NCI-H748 treated with DMSO at 0.1 percent for 48 hours (cell line): ENCODE measurements around the gene CACNA2D4.

Source experiments
- DNase-seq: peaks from one replicate; lab custom pipeline; 2025; lab: John Stamatoyannopoulos, UW

Gene CACNA2D4

DNA sequence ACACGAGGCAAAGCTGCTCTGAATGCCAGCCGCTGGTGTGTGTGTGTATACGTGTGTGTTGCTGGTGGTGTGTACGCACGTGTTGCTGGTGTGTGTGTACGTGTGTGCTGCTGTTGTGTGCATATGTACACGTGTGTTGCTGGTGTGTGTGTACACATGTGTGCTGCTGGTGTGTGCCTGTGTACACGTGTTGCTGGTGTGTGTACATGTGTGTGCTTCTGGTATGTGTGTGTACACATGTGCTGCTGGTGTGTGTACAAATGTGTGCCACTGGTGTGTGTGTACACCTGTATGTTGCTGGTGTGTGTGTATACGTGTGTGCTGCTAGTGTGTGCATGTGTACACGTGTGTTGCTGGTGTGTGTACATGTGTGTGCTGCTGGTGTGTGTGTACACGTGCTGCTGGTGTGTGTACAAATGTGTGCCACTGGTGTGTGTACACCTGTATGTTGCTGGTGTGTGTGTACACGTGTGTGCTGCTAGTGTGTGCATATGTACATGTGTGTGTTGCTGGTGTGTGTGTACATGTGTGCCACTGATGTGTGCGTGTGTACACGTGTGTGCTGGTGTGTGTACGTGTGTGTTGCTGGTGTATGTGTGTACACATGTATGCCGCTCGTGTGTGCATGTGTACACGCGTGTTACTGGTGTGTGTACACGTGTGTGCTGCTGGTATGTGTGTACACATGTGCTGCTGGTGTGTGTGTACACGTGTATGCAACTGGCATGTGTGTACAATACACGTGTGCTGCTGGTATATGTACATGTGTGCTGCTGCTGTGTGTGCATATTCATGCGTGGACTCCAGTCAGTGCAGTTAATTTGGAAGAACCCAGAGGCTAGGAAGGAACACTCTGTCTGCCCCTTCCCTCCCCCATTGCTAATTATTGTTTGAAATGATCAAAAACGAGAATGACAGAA lies 47.2 kb downstream of the CACNA2D4 start:
- no peak for DNase-seq

DNA sequence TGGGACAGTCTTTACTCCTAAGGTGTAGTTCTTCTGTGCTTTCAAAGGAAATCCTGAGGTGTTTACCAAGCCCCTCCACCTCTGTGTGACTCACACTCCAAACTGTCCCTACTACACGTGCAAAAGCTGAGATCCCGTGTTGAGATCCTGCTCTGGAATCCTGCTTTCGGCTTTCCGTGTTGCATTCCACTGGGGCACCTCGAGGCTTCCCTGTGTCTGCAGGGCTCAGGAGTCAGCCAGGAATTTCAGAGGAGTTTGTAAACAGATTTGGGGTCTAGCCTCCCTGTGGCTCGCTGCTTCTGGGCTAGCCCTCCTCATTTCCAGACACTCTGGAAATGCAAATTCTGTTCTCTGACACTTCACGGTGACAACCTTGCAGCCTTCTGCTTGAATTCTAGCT lies 48.4 kb downstream of the CACNA2D4 start:
- DNase-seq, result no peak

DNA sequence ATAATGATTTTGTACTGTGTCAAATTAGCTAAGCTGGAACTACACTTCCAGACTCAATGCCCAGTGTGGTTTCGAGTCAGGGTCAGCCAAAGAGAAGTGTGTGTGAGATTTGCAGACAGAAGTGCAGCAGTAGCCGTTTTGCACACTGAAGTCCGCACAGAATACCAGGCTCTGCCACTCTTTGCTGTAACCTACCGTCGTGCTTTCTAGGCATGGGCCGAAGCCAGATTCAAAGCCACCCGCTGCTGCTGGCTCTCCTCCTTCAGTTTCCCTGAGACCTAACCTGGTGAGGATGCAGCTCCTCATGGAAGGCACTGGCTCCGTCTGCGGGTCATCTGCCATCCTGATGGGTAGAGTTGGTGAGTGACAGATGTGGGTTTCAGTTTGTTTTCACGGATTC lies 49.3 kb downstream of the CACNA2D4 start:
- DNase-seq, result no peak

DNA sequence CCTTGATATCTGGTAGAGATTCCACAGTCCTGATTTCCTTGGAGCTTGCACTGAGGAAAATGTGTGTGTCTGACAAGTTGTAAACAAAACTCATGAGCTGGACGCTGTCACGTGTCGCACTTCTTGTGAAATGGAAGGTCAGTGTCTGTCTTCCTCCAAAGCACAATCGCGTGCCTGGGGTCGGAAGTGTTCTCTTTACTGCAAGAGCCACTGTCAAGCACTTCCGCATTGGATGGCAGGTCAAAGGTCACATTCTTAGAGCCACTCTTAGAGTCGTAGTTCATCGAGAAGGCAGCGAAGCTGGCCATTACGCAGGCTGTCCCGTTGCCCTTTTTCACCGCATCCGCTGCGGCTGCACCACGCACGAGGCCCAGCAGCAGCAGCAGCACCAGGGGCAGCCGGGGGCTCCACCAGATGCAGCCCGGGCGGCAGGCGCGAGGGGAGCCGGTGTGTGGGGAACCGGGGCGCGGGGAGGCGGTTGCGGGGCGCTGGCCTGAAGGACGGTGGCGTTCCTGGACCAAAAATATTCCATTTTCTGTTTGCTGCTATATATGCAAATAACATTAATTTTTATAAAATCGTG lies 53.1 kb downstream of the CACNA2D4 start:
- DNase-seq, result no peak

DNA sequence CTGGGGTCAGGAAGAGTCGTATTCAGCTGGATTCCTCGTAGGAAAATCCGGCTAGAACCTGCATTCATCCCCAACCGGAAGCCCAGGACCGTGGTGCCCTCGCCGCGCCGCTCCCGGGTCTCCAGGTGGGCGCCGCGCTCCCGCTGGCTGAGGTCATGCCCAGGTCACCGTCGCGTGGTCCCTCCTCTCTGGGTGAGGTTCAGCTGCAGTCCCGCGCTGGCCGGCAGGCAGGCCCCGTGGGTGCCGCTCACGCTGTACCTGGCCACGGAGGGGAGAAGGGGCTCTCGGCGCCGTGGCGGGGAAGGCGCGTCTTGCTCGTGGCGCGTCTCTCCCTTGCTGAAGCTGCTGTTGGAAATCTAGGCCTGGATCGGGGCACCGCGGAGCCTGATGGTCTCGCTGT lies 53.6 kb downstream of the CACNA2D4 start:
- no peak for DNase-seq

DNA sequence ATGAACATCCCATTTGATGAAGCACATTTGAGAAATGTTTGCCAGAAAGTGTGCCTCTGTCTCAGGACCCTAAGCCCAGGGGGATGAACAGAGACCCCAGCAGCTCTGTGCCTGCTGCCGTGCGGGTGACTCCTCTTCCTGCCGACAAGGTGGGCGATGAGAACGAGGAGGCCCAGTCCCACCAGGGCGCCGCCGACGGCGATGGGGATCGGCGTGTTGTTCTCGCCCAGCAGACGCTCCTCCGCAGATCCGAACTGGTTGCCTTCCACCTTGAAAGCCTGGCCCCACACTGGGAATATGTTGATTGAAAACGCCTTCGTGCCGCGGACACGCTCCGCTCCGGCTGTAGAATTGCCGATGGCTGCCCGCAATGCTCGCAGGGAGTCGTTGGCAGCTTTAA lies 54.0 kb downstream of the CACNA2D4 start:
- DNase-seq, result no peak

DNA sequence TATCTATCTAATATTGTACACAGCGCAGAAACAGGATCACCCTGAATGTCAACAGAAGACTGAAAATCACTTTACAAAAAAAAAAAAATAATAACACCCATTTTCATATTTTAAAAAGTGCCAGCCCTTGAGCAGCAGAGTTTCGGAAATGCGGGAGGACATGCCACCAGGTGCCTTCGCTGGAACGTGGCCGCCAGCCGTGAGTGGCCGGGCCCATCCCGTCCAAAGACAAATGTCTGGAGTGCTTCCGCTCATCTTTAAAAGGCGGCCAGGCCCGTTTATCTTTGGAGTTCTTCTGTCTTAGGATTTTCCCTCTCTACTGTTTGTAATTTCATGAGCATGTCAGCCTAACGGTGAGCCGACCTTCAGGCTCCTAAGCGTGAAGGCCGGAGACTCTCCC lies 54.6 kb downstream of the CACNA2D4 start:
- no peak for DNase-seq

DNA sequence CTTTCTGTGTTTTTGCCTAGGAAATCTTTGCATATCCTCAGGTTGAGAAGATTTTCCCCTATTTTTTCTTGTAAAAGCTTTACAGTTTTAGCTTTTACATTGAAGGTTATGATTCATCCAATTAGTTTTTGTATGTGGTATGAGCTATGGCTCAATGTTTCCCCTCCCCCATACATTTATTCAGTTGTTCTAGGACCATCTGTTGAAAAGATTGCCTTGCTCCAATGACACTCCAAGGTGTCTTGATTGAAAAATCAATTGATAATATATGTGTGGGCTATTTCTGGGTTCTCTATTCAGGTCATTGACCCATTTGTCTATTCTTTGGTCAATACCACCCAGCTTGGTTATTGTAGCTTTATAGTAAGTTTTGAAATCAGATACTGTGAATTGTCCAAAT lies 55.5 kb downstream of the CACNA2D4 start:
- DNase-seq, result no peak

DNA sequence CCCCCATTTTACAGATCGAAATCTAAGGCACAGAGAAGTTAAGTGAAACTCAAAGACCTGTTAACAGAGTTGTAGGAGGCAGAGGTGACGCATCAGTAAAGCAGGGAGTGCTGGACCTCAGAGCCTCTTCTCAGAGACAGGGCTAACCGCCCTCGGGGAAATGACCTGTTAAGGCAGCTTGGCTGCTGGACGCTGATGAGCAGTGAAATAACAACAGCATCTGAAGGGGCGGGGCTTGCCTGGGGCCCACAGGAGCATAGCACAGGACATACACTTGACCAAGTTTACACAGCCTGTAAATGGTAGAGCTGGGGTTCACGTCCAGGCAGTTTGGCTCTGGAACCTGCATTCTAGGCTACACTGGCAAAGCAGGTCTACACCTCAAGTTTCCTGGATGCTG lies 58.8 kb downstream of the CACNA2D4 start:
- no peak for DNase-seq

DNA sequence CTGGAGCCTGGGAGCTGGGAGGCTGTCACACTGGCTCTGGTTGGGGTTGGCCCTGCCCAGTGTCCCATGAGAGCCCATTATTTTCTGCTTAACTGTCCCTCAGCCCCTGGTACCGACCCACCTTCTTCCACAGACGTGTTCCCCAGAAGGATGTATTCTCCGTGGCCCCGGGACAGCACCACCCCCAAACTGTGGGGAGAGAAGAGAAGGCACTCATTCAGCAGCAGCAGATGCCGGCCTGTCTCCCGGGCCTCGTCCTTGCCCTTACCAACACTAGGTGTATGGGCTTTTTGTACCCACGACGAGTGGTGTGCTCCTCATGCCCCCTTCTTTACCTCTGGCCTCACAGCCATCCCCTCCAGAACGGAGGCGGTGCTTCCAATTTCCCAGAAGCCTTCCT lies 60.0 kb downstream of the CACNA2D4 start:
- DNase-seq, result no peak

DNA sequence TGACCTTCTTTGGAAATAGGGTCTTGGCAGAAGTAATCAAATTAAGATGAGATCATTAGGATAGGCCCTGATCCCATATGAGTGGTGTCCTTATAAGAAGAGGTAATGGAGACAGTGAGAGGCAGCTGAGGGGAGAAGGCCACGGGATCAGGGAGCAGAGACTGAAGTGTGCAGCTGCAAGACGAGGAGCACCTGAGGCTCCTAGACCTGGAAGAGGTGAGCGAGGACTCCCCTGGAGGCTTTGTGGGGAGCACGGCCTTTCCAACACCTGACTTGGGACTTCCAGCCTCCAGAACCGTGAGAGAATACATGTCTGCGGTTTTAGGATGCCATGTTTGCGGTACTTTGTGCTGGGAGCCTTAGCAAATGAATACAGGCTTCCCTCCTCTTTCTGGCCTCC lies 60.6 kb downstream of the CACNA2D4 start:
- DNase-seq, result no peak

DNA sequence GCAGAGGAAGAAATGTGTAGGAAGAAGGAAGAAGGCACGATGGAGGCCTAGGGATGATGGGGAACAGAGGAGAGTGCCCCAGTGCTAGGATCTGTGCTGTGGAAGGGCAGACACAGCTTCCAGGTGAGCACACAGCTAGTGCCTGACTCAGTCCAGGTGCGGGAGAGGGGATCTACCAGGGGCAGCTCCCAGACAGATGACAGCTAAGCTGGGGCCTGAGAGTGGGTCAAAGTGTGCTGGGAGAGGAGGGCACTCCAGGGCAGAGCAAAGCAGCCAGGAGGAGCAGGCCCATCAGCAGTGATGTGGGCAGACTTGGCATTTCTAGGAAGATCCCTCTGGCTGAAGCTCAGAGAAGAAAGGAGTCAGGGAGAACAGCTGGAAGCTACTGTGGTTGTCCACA lies 61.4 kb downstream of the CACNA2D4 start:
- no peak for DNase-seq

DNA sequence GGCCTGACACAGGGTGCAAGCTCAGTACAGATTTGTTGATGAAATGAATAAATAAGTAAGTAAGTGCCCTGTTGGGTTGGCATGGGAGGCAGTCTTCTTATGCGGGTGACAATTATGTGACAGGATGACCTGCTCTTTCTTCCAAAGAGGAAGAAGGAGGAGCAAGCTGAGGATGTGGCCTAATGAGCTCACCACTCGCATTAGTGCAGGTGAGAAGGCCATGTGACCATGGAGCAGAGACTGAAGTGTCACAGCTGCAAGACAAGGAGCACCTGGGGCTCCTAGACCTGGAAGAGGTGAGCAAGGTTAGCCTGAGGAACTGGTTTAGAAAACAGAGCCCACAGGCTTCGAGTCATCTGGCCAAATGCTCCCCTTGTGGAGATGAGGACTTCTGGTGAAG lies 63.2 kb downstream of the CACNA2D4 start:
- DNase-seq, result no peak

DNA sequence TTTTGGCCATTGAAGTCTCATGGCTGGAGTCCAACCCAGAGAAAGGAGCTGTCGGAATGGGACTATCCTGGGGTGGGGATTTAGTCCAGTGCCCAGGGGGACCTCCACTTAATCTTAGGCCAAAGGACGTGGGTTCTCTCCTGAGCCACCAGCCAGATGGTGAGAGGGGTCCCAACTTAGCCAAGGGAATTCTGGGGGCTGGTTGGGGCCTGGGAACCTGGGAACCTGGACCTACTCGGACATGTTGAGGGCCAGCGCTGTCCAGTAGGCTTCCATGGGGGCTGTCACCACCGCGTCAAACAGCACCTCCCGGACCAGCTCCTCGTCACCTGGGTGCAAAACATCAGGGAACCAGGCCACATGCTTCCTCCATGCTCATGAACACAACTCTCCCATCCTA lies 64.7 kb downstream of the CACNA2D4 start:
- no peak for DNase-seq

DNA sequence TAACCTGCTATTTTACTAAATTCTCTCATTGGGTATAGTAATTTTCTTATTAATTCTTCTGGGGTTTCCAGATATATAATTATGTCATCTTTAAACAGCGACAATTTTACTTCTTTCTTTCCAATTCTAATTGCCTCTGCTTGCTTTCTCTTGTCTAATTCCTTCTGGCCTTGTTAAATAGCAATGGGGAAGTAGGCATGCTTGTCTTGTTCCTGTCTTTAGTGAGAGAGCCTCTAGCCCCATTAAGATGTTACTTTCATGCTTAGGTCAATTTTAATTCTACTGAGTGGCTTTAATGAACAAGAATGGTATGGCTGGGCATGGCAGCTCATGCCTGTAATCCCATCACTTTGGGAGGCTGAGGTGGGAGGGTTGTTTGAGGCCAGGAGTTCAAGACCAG lies 66.4 kb downstream of the CACNA2D4 start:
- DNase-seq, result no peak

DNA sequence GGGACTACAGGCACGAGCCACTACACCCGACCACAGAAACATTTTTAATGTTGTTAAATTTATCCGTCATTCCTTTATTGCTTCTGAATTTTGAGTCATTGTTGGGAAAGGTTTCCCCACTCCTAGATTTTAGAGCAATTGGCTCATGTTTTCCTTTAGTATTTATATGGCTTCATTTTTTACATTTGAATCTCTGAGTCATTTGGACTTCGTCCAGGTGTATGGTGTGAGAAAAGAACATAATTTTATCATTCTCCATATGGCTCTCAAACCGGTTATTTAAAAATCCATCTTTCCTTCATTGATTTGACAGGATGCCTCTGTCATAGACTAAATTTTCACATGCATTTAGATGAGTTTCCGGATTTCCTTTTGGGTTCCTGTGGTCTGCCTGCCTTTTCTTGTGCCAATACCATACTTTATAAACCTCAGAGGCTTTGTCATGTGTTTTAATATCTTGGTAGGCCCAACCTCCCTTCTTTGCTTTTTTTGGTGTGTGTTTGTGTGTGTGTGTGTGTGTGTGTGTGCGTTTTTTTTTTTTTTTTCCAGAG lies 67.2 kb downstream of the CACNA2D4 start:
- DNase-seq, result no peak

DNA sequence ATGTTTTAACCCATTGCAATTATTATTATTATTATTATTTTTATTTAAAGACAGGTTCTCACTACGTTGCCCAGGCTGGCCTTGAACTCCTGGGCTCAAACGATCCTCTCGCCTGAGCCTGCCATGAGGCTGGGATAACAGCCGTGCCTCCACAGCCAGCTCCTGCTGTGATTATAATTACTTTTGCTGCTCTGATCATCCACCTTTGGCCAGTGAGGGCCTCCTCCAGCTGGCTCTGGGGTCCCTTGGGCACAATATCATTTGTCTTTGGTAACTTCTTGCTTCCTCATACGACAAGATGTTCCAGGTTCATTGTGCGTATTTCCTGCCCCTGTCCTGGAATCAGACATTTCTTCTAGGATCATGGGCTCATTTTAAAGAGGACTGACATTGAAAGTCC lies 69.7 kb downstream of the CACNA2D4 start:
- no peak for DNase-seq

DNA sequence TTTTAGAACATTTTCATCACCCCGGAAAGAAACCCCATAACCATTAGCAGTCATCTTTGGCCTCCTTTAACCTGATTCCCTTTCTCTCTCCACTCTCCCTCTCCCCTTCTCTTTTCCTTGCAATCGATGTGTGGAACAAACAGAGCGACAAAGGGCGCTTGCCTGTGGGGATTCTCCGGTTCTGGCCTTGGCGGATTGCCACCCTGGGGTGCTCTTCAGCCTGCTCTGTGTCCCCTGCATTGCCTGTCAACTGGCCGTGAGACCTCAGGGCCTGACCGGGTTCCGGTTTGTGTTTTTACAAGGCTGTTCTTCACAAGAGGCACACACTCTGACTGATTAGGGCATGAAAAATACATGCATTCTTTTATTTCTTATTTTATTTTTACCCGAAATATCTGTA lies 70.3 kb downstream of the CACNA2D4 start:
- no peak for DNase-seq

DNA sequence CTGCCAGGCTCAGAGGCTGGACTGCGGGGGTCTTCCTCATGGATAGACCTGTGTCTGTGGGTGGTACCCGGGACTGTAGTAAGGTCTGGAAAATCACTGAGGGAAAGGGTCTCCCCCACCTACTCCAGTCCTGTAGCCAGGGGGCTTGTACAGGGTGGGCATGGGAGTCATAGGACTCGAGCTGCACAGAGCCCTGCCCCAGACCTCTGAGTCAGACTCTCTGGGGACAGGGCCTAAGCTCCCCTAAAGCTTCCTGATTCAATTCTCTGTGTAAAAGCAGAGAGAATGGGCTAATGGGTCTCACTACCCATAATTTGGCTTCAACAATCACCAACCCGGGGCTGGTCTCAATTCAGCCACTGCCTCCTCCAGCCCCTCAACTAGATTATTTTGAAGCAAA lies 71.0 kb downstream of the CACNA2D4 start:
- no peak for DNase-seq

DNA sequence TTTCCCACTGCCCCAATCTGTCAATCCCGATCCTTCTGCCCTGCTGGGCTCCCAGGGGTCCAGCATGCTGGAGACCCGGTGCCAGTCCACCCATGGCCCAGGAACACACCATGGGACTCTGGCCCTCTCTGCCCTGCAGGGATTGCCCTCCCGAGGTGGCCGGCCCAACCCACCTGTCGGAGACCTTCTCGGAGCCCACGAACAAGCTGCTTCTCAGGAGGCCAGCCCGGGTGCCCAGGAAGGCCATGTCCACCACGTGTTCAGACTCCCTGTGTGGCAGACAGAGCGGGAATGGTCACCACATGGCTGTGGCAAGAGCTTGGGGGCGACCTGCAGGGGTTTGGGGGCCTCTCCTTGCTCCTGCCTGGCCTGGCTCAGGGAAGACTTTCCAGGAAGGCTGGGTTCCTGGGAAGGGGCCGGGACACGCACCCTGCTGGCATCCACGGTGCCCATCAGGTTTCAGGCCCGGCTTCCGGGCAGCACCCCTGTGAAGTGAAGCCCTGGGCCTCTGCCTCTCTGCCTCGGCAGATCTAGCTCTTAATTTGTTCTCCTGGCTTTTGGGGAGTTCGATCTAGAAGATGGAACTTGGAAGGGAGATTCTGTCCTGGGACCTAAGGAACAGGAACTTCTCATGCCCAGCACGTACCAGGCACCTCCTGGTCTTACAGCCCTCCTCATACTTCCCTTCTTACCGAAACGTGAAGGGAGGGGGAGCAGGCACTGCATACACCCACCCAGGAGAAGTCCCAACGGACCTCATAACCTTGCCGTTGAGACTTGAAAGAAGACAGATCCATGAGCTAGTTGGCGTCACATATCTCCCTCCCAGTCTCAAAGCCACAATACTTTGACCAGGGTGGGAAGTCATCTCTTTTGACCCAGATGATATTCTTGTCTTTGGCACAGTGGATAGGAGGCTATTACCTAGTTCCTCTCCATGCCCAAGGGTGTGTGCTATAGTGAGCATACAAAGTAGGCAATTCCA lies 71.7 kb downstream of the CACNA2D4 start:
- no peak for DNase-seq

DNA sequence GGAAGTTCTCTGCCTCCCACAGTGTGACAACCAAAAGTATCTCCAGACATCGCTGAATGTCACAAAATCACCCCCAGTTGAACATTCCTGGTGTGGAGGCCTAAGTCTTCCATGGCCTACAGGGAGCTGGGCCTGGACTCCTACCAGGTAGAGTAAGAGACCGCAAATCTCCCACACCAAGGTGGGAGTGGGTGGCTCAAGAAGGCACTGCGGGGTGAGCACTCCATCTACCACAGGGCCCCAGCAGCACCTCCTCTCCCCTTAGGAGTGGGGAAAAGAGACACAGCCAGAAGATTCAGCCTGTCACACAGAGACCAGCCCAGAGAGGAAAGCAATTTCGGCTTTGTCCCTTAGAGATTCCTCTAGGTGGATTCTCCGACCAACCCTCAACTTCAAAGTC lies 72.6 kb downstream of the CACNA2D4 start:
- DNase-seq, result no peak

DNA sequence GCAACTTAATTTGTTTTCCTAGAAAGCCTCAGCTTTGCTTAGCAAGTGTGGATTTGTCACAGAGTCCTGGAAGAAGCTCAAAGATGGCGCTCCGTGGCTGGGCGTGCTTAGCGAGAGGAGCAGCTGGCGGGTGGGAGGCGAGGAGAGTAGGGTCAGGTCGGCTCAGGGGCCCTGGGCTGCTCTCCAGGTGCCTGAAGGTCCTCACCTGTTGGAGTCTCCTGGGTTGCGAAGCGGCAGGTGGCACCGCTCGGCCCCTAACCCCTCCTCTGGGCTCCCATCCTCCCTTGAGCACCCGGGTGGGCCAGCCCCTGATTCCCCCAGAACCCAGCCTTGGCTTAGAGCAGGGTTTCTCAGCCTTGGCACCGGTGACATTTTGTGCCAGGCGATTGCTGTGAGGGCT lies 73.0 kb downstream of the CACNA2D4 start:
- no peak for DNase-seq
